BLaER1 (cell line): Measurements from ENCODE around the gene PP2D1.
A peak's percentile ranks its signal among the peaks of the same experiment; 100 is the strongest.
"Not testable (repeated sequence)": the region's sequence is repeated elsewhere in the genome, so short reads cannot be mapped to it uniquely, and the experiment has no call there.

Source experiments
- H3K27ac ChIP-seq: shearing (Covaris generic); formaldehyde crosslinking; 2 replicates; pipeline ENCODE4 v1.8.1; 2022
- H3K27me3 ChIP-seq: shearing (Covaris generic); formaldehyde crosslinking; 2 replicates; pipeline ENCODE4 v1.8.1; 2022
- H3K36me3 ChIP-seq: shearing (Covaris generic); formaldehyde crosslinking; 2 replicates; pipeline ENCODE4 v1.8.1; 2022
- H3K4me1 ChIP-seq: shearing (Covaris generic); formaldehyde crosslinking; 2 replicates; pipeline ENCODE4 v1.8.1; 2022
- H3K4me2 ChIP-seq: shearing (Covaris generic); formaldehyde crosslinking; 2 replicates; pipeline ENCODE4 v1.8.1; 2022
- H3K4me3 ChIP-seq: shearing (Covaris generic); formaldehyde crosslinking; 2 replicates; pipeline ENCODE4 v1.8.1; 2022
- H3K9ac ChIP-seq: shearing (Covaris generic); formaldehyde crosslinking; 2 replicates; pipeline ENCODE4 v1.8.1; 2022
- H3K9me3 ChIP-seq: shearing (Covaris generic); formaldehyde crosslinking; 2 replicates; pipeline ENCODE4 v1.8.1; 2022
- H4K20me1 ChIP-seq: shearing (Covaris generic); formaldehyde crosslinking; 2 replicates; pipeline ENCODE4 v1.8.1; 2022
- Cebpa-rat ChIP-seq: shearing (Covaris generic); IDR thresholded peaks from 2 replicates; pipeline ENCODE4 v1.8.1; 2022

Gene PP2D1

DNA sequence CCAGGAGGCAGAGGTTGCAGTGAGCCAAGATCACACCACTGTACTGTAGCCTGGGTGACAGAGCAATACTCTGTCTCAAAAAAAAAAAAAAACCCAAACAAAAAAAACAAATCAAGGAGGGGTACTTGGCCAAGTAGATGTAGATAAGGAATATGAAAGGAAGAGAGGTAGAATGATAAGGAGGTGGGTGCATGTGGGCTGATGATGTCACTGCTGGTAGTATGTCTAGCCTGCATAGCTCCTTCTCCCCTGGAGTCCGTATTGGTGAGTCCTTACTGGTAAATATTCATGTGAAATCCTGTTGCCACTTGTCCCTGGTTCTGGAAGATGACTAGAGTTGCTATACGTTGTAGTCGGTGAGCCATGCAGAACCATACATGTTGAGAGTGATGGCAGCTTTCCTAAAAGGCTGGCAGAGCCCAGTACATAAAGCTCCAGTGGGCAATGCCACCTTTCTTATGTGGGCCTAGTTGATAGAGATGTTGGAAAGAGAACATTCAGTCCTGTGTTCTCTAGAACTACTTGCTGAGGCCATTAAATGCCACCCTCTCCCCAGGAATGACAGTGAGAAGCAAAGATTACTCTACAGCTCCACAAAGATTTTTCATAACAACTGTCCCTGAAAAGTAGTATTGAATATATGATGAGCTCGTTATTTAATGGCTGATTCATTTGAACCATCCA, 39.2 kb upstream of the PP2D1 start:
- Histone ChIP-seq H3K4me2 (no peak overlapping the region), H3K4me3 (no peak overlapping the region), H3K9me3 (no peaks in the 10 kb centered on the region), H3K4me1 (peaks cover 32% of the 10 kb centered on the region), H4K20me1 (peaks cover 5% of the 10 kb centered on the region; the same call in 1 of the 2 replicates), H3K27ac (no peak overlapping the region), H3K27me3 (no peaks in the 10 kb centered on the region), H3K9ac (no peak overlapping the region), H3K36me3 (no peaks in the 10 kb centered on the region)
- no peak for TF ChIP-seq Cebpa-rat

DNA sequence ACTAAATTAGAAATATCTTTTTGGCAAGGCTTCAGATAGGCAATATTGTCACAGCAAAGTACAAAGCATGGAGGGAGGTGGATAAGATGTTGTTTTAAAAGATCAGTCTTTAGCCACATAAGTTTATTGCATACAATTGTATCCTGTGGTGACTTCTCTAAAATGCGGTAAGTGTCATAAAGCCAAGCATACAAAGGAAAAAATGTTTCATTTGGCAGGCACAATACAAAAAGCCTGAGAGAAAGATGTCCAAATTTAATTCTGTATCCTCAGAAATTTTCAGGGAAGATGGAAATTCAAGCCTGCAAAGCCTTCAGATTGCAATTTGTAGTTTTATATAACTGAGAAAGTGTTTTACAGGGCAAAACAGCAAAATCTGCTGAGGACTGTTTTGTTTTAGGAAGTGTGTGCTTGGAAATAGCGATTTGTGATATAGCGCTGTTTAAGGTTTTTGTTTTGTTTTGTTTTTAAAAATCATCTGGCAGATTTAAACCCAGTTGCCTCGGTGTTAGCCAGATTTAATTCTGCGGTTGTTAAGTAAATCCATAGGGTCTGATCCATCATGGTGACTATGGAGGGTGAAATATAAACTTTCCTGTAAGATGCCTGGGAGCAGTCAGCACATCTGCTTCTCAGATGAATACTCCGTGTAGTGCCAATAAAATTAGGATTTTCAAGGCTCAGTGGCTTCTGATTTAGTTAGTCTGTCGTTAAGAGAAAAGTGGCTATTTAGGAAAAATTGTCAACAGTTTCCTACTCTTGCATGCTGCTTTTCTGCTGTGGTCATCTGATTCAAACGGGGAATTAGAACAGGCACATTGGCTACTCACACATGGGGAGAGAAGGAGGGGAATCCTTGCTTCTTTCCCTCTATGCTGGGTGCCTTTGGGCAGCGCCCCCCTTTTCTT, 36.2 kb upstream of the PP2D1 start:
- H3K4me1 ChIP-seq, result peaks cover 33% of the 10 kb centered on the region
- no peak overlapping the region for H3K4me2 ChIP-seq
- no peaks in the 10 kb centered on the region for H3K36me3 ChIP-seq
- H3K9me3 ChIP-seq, result no peaks in the 10 kb centered on the region
- H3K9ac ChIP-seq, result no peak overlapping the region
- TF ChIP-seq Cebpa-rat, result no peak
- H3K27ac ChIP-seq, result no peak overlapping the region
- no peak overlapping the region for H3K4me3 ChIP-seq
- H3K27me3 ChIP-seq, result no peaks in the 10 kb centered on the region
- peaks cover 6% of the 10 kb centered on the region; the same call in 1 of the 2 replicates for H4K20me1 ChIP-seq

DNA sequence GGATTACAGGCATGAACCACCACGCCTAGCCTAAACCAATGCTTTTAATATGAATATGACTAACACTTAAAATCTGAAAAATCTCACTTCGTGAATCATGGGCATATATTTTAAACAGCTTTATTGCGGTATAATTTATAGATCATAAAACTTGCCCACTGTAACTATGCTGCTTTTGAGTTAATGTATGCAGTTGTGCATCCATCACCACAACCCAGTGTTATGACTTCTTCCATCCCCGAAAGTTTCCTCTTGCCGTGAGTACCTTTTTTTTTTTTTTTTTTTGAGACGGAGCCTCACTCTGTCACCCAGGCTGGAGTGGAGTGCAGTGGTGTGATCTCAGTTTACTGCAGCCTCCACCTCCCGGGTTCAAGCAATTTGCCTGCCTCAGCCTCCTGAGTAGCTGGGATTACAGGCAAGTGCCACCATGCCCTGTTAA, 35.3 kb upstream of the PP2D1 start:
- no peak overlapping the region for H3K9ac ChIP-seq
- no peaks in the 10 kb centered on the region for H3K27me3 ChIP-seq
- H3K36me3 ChIP-seq, result no peaks in the 10 kb centered on the region
- peaks cover 15% of the 10 kb centered on the region; the same call in 1 of the 2 replicates for H4K20me1 ChIP-seq
- H3K4me1 ChIP-seq, result peaks cover 42% of the 10 kb centered on the region
- H3K4me3 ChIP-seq, result no peak overlapping the region
- TF ChIP-seq Cebpa-rat, result no peak
- H3K9me3 ChIP-seq, result no peaks in the 10 kb centered on the region
- H3K27ac ChIP-seq, result no peak overlapping the region
- H3K4me2 ChIP-seq, result no peak overlapping the region

- no peak overlapping the region for H3K9ac ChIP-seq
- H3K4me3 ChIP-seq, result no peak overlapping the region
- H4K20me1 ChIP-seq, result peaks cover 22% of the 10 kb centered on the region; the same call in 1 of the 2 replicates
- H3K4me2 ChIP-seq, result no peak overlapping the region
- peaks cover 50% of the 10 kb centered on the region for H3K4me1 ChIP-seq
- no peaks in the 10 kb centered on the region for H3K36me3 ChIP-seq
- H3K27ac ChIP-seq, result no peak overlapping the region
- TF ChIP-seq Cebpa-rat, result no peak
- H3K9me3 ChIP-seq, result no peaks in the 10 kb centered on the region
- no peaks in the 10 kb centered on the region for H3K27me3 ChIP-seq
Observed at GRCh38 chr3:20046556-20046955, 34.5 kb upstream of the PP2D1 start.

- not testable (repeated sequence) for H3K4me2 ChIP-seq, H3K27me3 ChIP-seq, H3K27ac ChIP-seq, H3K9me3 ChIP-seq, H3K9ac ChIP-seq, H3K36me3 ChIP-seq, H3K4me3 ChIP-seq
- H3K4me1 ChIP-seq, result peaks cover 50% of the 10 kb centered on the region
- peaks cover 25% of the 10 kb centered on the region; the same call in 1 of the 2 replicates for H4K20me1 ChIP-seq
Observed at GRCh38 chr3:20045141-20045540, 33.1 kb upstream of the PP2D1 start.

- H3K9me3 ChIP-seq, result no peaks in the 10 kb centered on the region
- no peaks in the 10 kb centered on the region for H3K27me3 ChIP-seq
- H4K20me1 ChIP-seq, result peaks cover 25% of the 10 kb centered on the region; the same call in 1 of the 2 replicates
- peak overlapping the region; percentile 62 for H3K27ac ChIP-seq
- no peaks in the 10 kb centered on the region for H3K36me3 ChIP-seq
- peak overlapping the region; percentile 78 for H3K4me2 ChIP-seq
- peaks cover 50% of the 10 kb centered on the region for H3K4me1 ChIP-seq
- no peak for TF ChIP-seq Cebpa-rat
- H3K4me3 ChIP-seq, result peak overlapping the region; percentile 34; the same call in 1 of the 2 replicates
- H3K9ac ChIP-seq, result peak overlapping the region; percentile 58
Observed at GRCh38 chr3:20043825-20044224, 31.8 kb upstream of the PP2D1 start.

GRCh38 chr3:20043396-20043795, 31.3 kb upstream of the PP2D1 start:
- peak overlapping the region; percentile 58 for H3K9ac ChIP-seq
- peaks cover 25% of the 10 kb centered on the region; the same call in 1 of the 2 replicates for H4K20me1 ChIP-seq
- H3K4me1 ChIP-seq, result peaks cover 50% of the 10 kb centered on the region
- no peaks in the 10 kb centered on the region for H3K27me3 ChIP-seq
- no peak for TF ChIP-seq Cebpa-rat
- 0 out of 2 replicates have a peak overlapping the region, but pooled peaks have one; percentile 34 for H3K4me3 ChIP-seq
- no peaks in the 10 kb centered on the region for H3K36me3 ChIP-seq
- peak overlapping the region; percentile 62 for H3K27ac ChIP-seq
- H3K4me2 ChIP-seq, result peak overlapping the region; percentile 78
- no peaks in the 10 kb centered on the region for H3K9me3 ChIP-seq

DNA sequence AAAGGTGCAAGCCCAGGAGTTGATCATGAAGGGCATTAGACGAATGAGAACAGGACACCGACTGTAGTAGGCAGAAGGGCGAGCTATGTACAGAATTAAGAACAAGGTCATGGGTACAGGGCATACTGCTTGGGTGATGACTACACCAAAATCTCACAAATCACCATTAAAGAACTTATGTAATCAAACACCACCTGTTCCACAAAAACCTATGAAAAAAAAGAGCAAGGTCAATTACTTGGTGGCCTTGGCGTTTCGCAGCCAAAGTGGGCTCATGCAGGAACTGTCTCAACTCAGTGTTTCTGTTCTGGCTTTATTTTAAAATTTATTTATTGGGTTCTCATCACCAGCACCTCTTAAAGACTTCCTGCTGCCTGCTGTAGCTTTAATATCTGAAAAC, 30.3 kb upstream of the PP2D1 start:
- peak overlapping the region; percentile 78 for H3K4me2 ChIP-seq
- H3K4me1 ChIP-seq, result peaks cover 55% of the 10 kb centered on the region
- H3K36me3 ChIP-seq, result no peaks in the 10 kb centered on the region
- H3K27me3 ChIP-seq, result no peaks in the 10 kb centered on the region
- H3K27ac ChIP-seq, result no peak overlapping the region
- no peak for TF ChIP-seq Cebpa-rat
- no peaks in the 10 kb centered on the region for H3K9me3 ChIP-seq
- no peak overlapping the region for H3K9ac ChIP-seq
- peaks cover 25% of the 10 kb centered on the region; the same call in 1 of the 2 replicates for H4K20me1 ChIP-seq
- H3K4me3 ChIP-seq, result no peak overlapping the region

GRCh38 chr3:20041197-20041780, 29.2 kb upstream of the PP2D1 start:
- H3K36me3 ChIP-seq, result no peaks in the 10 kb centered on the region
- H3K4me2 ChIP-seq, result peak overlapping the region; percentile 78
- no peaks in the 10 kb centered on the region for H3K9me3 ChIP-seq
- H3K4me3 ChIP-seq, result peak overlapping the region; percentile 88
- H3K9ac ChIP-seq, result peak overlapping the region; percentile 82
- H3K27me3 ChIP-seq, result no peaks in the 10 kb centered on the region
- H4K20me1 ChIP-seq, result peaks cover 25% of the 10 kb centered on the region; the same call in 1 of the 2 replicates
- H3K4me1 ChIP-seq, result peaks cover 50% of the 10 kb centered on the region
- no peak for TF ChIP-seq Cebpa-rat
- H3K27ac ChIP-seq, result 0 out of 2 replicates have a peak overlapping the region, but pooled peaks have one; percentile 80
